HUDEP-2 (cell line): ENCODE results near the gene C3orf20.
"Not testable (repeated sequence)": the region's sequence is repeated elsewhere in the genome, so short reads cannot be mapped to it uniquely, and the experiment has no call there.

Experiments
- DNase-seq, 76 experiments: peaks; one replicate each; lab custom pipeline; 2025; ENCODE audit not compliant: unreplicated experiment in 76 of 76; lab: John Stamatoyannopoulos, UW

C3orf20 gene

GRCh38 chr3:14808502-14809266 lies 133.7 kb downstream of the C3orf20 start:
- no peak for DNase-seq

- not testable (repeated sequence) for DNase-seq
Observed at GRCh38 chr3:14809611-14810010, 134.7 kb downstream of the C3orf20 start.

GRCh38 chr3:14810070-14810791 lies 135.3 kb downstream of the C3orf20 start:
- DNase-seq = no peak

- DNase-seq = no peak
Observed at GRCh38 chr3:14810801-14811661, 136.1 kb downstream of the C3orf20 start.

GRCh38 chr3:14811684-14812083 lies 136.7 kb downstream of the C3orf20 start:
- DNase-seq = no peak

- no peak for DNase-seq
Observed at GRCh38 chr3:14812196-14812790, 137.4 kb downstream of the C3orf20 start.

GRCh38 chr3:14814411-14814871 lies 139.5 kb downstream of the C3orf20 start:
- no peak for DNase-seq

- no peak for DNase-seq
Observed at GRCh38 chr3:14816359-14816758, 141.4 kb downstream of the C3orf20 start.

- no peak for DNase-seq
Observed at GRCh38 chr3:14818804-14819500, 144.0 kb downstream of the C3orf20 start, which contains the start of gene FGD5. Gene FGD5, plus strand, starts transcription at chr3:14818962. Its CDS starts 110 bp downstream, at chr3:14819072.

GRCh38 chr3:14819671-14820070 lies 144.7 kb downstream of the C3orf20 start:
- no peak for DNase-seq

GRCh38 chr3:14820156-14820555 lies 145.2 kb downstream of the C3orf20 start:
- DNase-seq = no peak

- no peak for DNase-seq
Observed at GRCh38 chr3:14821151-14821550, 146.2 kb downstream of the C3orf20 start.

GRCh38 chr3:14822134-14822533 lies 147.2 kb downstream of the C3orf20 start:
- no peak for DNase-seq
